Fibroblast of skin of abdomen (primary cell): ENCODE measurements around the gene PRKN.

Experiments
- DNase-seq: peaks from one replicate; pipeline ENCODE4 v3.0.0-alpha.2; 2013

The PRKN gene

GRCh38 chr6:161459008-161459615 is 1268.5 kb downstream of the PRKN start:
- peak; percentile 64 for DNase-seq

DNA sequence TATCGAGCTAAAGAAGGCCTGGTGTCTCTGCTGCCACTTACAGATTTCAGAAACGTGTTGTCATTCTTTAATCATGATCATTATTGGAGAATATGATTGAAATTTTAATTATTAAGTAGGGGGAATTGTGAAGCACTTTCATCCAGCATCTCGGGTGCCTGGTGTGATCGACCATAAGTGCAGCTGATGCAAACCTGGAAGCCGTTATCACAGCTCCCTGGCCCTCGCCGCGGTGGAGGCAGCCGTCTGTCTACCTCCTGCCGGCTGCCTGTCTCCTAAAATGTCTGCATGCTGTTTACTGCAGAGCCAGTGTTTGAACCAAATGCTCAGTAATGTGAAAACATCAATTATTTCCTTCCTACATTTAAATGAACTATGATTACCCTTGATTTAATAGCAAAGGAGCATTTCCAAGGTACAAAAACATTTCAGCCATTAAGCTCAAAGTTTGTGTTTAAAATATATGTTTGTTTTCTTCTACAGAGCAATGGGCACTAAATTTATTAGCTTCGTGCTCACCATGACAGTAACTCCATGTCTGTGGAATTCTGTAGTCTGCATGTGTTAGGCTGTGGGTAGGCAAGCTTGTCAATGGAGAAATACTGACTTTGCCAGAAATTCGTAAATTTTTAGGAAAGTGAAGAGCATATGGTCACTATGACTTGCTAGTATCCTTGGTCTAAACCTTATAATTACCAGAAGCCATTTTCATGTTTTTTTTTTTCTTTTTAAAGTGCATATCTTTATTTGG is 1269.2 kb downstream of the PRKN start:
- DNase-seq, result peak; percentile 26

- DNase-seq, result no peak
Observed at GRCh38 chr6:161455848-161456247, 1271.7 kb downstream of the PRKN start.

DNA sequence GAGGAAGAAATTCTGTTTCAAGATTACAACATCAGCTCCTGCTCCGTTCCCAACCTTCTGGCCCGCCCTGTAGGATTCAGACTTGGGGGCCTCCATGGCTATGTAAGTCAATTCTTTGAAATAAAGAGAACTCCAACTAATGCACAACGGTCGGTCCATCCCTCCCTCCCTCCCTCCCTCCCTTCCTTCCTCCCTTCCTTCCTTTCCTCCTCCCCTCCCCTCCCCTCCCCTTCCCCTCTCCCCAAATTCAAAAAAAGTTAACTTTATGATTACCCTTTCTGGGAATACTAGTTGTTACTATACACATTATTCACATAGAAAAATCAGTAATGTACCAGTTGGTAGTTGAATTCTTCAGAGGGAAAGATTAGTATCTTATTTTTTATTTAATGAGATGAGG is 1274.0 kb downstream of the PRKN start:
- DNase-seq, result no peak

GRCh38 chr6:161452241-161452640 is 1275.3 kb downstream of the PRKN start:
- no peak for DNase-seq

GRCh38 chr6:161449521-161449920 is 1278.0 kb downstream of the PRKN start:
- DNase-seq, result no peak

DNA sequence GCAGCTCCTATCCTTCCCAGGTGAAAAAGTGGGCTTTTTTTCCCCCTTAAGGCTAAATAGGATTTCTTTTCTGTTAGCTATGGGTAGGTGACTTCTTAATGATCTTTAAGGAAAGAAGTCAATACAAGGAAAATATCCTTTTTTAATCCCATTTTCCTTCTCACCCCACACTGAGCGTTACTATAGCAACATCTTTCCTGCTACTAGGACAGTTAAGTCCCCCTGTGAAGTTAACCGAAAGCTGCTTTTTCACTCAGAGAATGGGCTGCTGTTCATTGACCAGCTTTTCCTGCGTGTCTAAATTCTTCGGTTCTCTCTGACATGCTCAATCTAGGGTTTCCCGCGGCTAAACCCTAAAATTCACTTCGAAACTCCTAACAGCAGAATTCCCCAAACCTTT is 1280.6 kb downstream of the PRKN start:
- no peak for DNase-seq

DNA sequence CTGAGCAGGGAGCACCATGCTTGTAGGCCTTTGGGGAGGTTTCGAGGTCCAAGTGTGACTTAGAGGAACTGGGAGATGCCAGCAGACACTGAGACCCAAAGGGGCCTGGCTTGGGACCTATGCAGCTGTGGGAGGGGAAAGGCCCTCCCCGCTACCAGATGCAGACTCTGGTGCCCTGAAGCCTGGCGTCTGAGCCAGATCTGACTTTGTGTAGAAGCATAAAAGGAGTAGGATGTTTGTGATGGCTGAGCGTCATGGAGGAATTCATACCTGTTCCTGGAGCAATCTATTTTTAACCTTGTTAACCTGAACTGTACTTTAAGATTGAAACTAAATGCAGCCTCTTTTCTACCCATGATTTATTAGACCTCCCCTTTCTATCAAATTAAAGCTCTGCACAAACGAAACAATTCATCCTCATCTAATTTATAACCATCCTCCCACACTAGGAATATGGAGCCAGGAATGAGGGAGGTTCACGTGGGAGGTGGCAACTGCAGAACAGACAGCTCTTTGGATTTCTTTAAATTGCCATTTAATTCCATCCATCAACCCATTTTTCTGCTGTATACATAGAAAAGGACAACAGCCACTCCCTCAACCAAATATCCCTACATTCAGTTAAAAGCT is 1281.2 kb downstream of the PRKN start:
- DNase-seq, result no peak

- peak; percentile 42 for DNase-seq
Observed at GRCh38 chr6:161445021-161445799, 1282.4 kb downstream of the PRKN start.

DNA sequence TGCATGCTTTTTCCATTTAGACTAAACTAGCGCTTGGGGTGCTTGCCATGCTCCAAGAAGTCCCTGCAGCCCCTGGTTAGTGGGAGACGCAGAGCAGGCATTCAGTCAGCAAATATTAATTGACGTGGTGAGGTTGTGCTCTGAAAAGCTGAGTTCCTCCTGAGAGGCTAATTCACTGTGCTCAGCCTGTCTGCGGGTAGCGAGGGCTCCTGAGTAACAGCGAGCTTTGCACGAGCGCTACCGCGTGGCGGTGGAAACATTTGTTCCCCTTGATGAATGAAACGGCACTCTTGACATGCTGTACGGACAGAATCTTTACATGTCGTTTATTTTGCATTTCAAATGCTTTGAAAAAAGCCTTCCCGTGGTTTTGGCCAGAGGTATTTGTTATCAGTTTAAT is 1283.1 kb downstream of the PRKN start:
- DNase-seq, result peak; percentile 73

- no peak for DNase-seq
Observed at GRCh38 chr6:161443848-161444247, 1283.7 kb downstream of the PRKN start.

GRCh38 chr6:161442420-161442819 is 1285.1 kb downstream of the PRKN start:
- no peak for DNase-seq

DNA sequence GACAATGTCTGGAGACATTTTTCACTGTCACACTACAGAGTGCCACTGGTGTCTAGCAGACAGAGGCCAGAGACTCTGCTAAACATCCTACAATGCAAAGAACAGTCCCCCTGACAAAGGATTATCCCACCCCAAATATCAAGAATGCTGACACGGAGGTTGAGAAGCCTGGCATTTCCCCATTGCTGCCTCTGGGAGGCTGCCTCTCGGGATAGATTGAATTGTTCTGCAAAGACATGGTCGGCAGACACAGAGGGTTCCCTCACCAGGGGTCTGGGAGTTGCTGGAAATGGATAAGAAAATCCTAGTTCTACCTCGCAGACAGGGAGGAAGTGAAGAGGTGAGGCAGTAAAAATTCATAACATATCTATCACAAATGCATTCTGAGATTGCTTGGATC is 1287.3 kb downstream of the PRKN start:
- DNase-seq, result no peak

DNA sequence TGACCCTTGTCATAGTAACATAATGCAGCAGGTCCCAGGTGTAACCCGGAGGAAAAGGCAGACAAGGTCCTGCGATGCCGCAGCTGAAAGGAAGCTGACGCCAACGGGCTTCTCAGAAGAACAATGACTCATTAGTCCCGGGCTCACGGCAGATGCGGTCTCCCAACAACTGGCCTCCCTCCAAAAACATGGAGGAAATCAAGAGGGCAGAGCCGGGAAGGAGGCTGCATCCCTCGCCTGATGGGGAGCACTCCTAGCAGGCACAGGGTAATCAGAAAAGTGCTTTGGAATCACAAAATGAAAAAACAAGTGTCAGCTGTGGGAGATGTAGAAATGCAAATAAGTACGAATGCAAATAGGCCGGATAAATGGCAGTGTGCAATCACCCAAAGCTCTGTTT is 1288.5 kb downstream of the PRKN start:
- DNase-seq, result peak; percentile 93

DNA sequence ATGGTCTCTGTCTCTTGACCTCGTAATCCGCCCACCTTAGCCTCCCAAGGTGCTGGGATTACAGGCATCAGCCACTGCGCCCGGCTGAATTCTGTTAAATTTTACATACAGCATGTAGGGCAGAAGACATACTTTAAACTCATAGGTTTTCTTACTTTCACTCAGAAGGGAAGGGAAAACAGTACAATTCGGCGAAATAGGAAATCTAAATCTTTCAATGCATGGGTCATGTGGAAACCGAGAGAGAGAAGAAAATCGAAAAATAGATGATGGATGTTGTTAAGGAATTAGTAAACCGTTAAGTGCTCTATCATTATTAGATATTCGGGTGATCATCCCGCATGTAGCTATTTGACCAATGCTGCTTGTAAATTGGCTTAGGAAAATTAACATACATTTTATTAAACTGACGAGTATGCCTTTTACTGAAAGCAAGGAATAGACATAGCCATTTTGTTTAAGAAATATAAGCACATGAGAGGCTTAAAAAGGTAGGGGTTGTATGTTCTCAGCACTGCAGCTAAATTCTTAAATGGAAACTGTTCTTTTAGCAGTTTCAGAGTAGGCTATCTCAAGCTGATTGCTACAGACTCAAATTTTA is 1289.0 kb downstream of the PRKN start:
- no peak for DNase-seq

GRCh38 chr6:161437851-161438250 is 1289.7 kb downstream of the PRKN start:
- DNase-seq, result peak; percentile 56

- DNase-seq, result no peak
Observed at GRCh38 chr6:161436106-161436876, 1291.3 kb downstream of the PRKN start.

GRCh38 chr6:161435748-161436070 is 1291.9 kb downstream of the PRKN start:
- DNase-seq, result peak; percentile 53

GRCh38 chr6:161434921-161435747 is 1292.4 kb downstream of the PRKN start:
- peak; percentile 98 for DNase-seq

GRCh38 chr6:161434350-161434749 is 1293.2 kb downstream of the PRKN start:
- DNase-seq, result no peak

DNA sequence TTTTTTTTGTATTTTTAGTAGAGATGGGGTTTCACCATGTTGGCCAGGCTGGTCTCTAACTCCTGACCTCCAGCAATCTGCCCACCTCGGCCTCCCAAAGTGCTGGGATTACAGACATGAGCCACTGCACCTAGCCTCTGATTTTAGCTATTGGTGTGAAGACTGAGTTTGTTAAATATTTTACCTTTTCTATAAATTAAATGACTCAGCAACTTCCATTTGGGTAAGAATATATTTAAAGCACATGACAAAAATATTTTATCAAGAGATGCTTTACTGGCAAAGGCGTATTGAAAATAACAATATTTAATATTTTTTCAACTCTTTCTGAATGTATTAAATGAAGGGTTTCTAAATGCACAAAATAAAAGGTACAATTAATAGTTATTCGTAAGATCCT is 1295.0 kb downstream of the PRKN start:
- no peak for DNase-seq
